Osteoblast (primary cell): ENCODE results near the gene GABPA. TPM values are rescaled to one million over a fixed set of nuclear protein-coding genes. Genes with fewer than 3 reads are reported as not detected.

ENCODE experiments used
- DNase-seq: peaks from one replicate; pipeline ENCODE4 v3.0.0; 2011; ENCODE audit warnings: low spot score, mixed read lengths; ENCODE audit not compliant: insufficient read length; ENCODE audit errors: missing footprints
- H2AFZ ChIP-seq: 2 replicates; pipeline ENCODE4 v1.6.0; 2011; ENCODE audit warnings: mild to moderate bottlenecking, low read length
- H3K27ac ChIP-seq: 2 replicates; pipeline ENCODE4 v1.5.1; 2011; ENCODE audit warnings: mild to moderate bottlenecking, low read depth, low read length, moderate library complexity
- H3K27me3 ChIP-seq: 2 replicates; pipeline ENCODE4 v1.6.0; 2012; ENCODE audit warnings: mild to moderate bottlenecking, control low read depth, inconsistent platforms, low read length, moderate library complexity; ENCODE audit not compliant: insufficient read depth
- H3K36me3 ChIP-seq: 2 replicates; pipeline ENCODE4 v1.5.1; 2011; ENCODE audit warnings: mild to moderate bottlenecking, low read length, control low read depth, moderate library complexity; ENCODE audit not compliant: insufficient read depth
- H3K4me1 ChIP-seq: 2 replicates; pipeline ENCODE4 v1.5.1; 2011; ENCODE audit warnings: mild to moderate bottlenecking, low read length, control low read depth, moderate library complexity; ENCODE audit not compliant: insufficient read depth
- H3K4me2 ChIP-seq: 2 replicates; pipeline ENCODE4 v1.6.0; 2011; ENCODE audit warnings: mild to moderate bottlenecking, low read length; ENCODE audit not compliant: insufficient read depth
- H3K4me3 ChIP-seq: fragments of 200-600 bp; sonication (generic); 3 replicates; pipeline ENCODE4 v1.5.1; 2012; ENCODE audit warnings: mild to moderate bottlenecking, low read length, inconsistent platforms; ENCODE audit not compliant: insufficient read depth
- H3K79me2 ChIP-seq: 2 replicates; pipeline ENCODE4 v1.6.0; 2012; ENCODE audit warnings: mild to moderate bottlenecking, low read length, control low read depth, inconsistent platforms; ENCODE audit not compliant: insufficient read depth
- H3K9me3 ChIP-seq: 2 replicates; pipeline ENCODE4 v1.5.1; 2011; ENCODE audit warnings: low read depth, low read length, control low read depth
- H4K20me1 ChIP-seq: 2 replicates; pipeline ENCODE4 v1.6.0; 2012; ENCODE audit warnings: mild to moderate bottlenecking, low read length, control low read depth; ENCODE audit not compliant: insufficient read depth
- total RNA-seq: library from RNA; depleted of rRNA; stranded (reverse); fragments of >200 nt; gene quantifications from 2 replicates; pipeline ENCODE4 v1.2.3, GENCODE V29; 2012
- TF ChIP-seq, protein P1 (sequence below): IDR thresholded peaks from 2 replicates; pipeline ENCODE4 v1.5.1; 2011; ENCODE audit warnings: mild to moderate bottlenecking, low read depth, low read length, moderate library complexity; ENCODE audit errors: extremely low read depth

The GABPA gene
- total RNA-seq, 1 donor = 28.6 TPM

GRCh38 chr21:25756190-25756932 is 21.6 kb downstream of the GABPA start:
- Histone ChIP-seq H2AFZ (no peak overlapping the region), H3K9me3 (no peaks in the 10 kb centered on the region), H4K20me1 (no peaks in the 10 kb centered on the region), H3K27ac (no peak overlapping the region), H3K4me3 (no peak overlapping the region), H3K4me1 (peaks cover 3% of the 10 kb centered on the region), H3K4me2 (peak overlapping the region; percentile 41), H3K79me2 (no peaks in the 10 kb centered on the region), H3K27me3 (no peaks in the 10 kb centered on the region), H3K36me3 (peaks cover 24% of the 10 kb centered on the region)
- TF ChIP-seq, protein P1, sequence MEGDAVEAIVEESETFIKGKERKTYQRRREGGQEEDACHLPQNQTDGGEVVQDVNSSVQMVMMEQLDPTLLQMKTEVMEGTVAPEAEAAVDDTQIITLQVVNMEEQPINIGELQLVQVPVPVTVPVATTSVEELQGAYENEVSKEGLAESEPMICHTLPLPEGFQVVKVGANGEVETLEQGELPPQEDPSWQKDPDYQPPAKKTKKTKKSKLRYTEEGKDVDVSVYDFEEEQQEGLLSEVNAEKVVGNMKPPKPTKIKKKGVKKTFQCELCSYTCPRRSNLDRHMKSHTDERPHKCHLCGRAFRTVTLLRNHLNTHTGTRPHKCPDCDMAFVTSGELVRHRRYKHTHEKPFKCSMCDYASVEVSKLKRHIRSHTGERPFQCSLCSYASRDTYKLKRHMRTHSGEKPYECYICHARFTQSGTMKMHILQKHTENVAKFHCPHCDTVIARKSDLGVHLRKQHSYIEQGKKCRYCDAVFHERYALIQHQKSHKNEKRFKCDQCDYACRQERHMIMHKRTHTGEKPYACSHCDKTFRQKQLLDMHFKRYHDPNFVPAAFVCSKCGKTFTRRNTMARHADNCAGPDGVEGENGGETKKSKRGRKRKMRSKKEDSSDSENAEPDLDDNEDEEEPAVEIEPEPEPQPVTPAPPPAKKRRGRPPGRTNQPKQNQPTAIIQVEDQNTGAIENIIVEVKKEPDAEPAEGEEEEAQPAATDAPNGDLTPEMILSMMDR = no peak
- DNase-seq = no peak

GRCh38 chr21:25757531-25757930 is 22.8 kb downstream of the GABPA start:
- H3K9me3 ChIP-seq = no peaks in the 10 kb centered on the region
- H3K4me1 ChIP-seq = peaks cover 3% of the 10 kb centered on the region
- H3K4me3 ChIP-seq = no peak overlapping the region
- H3K4me2 ChIP-seq = no peak overlapping the region
- H3K27me3 ChIP-seq = no peaks in the 10 kb centered on the region
- no peaks in the 10 kb centered on the region for H3K79me2 ChIP-seq
- TF ChIP-seq, protein P1 = no peak
- no peak overlapping the region for H2AFZ ChIP-seq
- no peaks in the 10 kb centered on the region for H4K20me1 ChIP-seq
- H3K36me3 ChIP-seq = peaks cover 24% of the 10 kb centered on the region
- no peak for DNase-seq
- no peak overlapping the region for H3K27ac ChIP-seq

- Histone ChIP-seq H4K20me1 (no peaks in the 10 kb centered on the region), H3K4me2 (no peak overlapping the region), H3K4me1 (peaks cover 3% of the 10 kb centered on the region), H2AFZ (no peak overlapping the region), H3K27me3 (no peaks in the 10 kb centered on the region), H3K9me3 (no peaks in the 10 kb centered on the region), H3K79me2 (no peaks in the 10 kb centered on the region), H3K4me3 (no peak overlapping the region), H3K27ac (no peak overlapping the region), H3K36me3 (peaks cover 26% of the 10 kb centered on the region)
- DNase-seq = no peak
- TF ChIP-seq, protein P1 = no peak
These were observed 24.8 kb downstream of the GABPA start for GRCh38 chr21:25759573-25759972.

GRCh38 chr21:25760061-25760460 is 25.3 kb downstream of the GABPA start:
- H3K4me1 ChIP-seq = peaks cover 3% of the 10 kb centered on the region
- no peaks in the 10 kb centered on the region for H3K9me3 ChIP-seq
- H2AFZ ChIP-seq = no peak overlapping the region
- no peaks in the 10 kb centered on the region for H3K27me3 ChIP-seq
- no peak for DNase-seq
- peaks cover 29% of the 10 kb centered on the region for H3K36me3 ChIP-seq
- H4K20me1 ChIP-seq = no peaks in the 10 kb centered on the region
- TF ChIP-seq, protein P1 = no peak
- no peak overlapping the region for H3K4me2 ChIP-seq
- no peaks in the 10 kb centered on the region for H3K79me2 ChIP-seq
- H3K4me3 ChIP-seq = no peak overlapping the region
- H3K27ac ChIP-seq = no peak overlapping the region
